Mucosa of gallbladder (tissue), 1 donor: Measurements from ENCODE around the gene IMMP2L. TPM values are rescaled to one million over a fixed set of nuclear protein-coding genes. Genes with fewer than 3 reads are reported as not detected.

Source experiments
- DNase-seq: peaks from one replicate; pipeline ENCODE4 v3.0.0-alpha.2; 2020; ENCODE audit warnings: low spot score
- total RNA-seq: library from RNA; stranded (reverse); gene quantifications from one replicate; pipeline ENCODE4 v1.2.1, GENCODE V29; 2021
- donor health status: DM: no; HTN: no; CAD: no.

The IMMP2L gene
- total RNA-seq, 1 donor from 2014 or later: 19.7 TPM

GRCh38 chr7:111160297-111160696 lies 402.0 kb downstream of the IMMP2L start:
- no peak for DNase-seq

- DNase-seq: no peak
Observed at GRCh38 chr7:111159426-111159825, 402.9 kb downstream of the IMMP2L start.

- DNase-seq: no peak
Observed at GRCh38 chr7:111150709-111151108, 411.6 kb downstream of the IMMP2L start.

- no peak for DNase-seq
Observed at GRCh38 chr7:111147708-111148533, 414.4 kb downstream of the IMMP2L start.

GRCh38 chr7:111146136-111146535 lies 416.2 kb downstream of the IMMP2L start:
- no peak for DNase-seq

- no peak for DNase-seq
Observed at GRCh38 chr7:111145472-111145871, 416.8 kb downstream of the IMMP2L start.

GRCh38 chr7:111140091-111140865 lies 422.0 kb downstream of the IMMP2L start:
- no peak for DNase-seq

GRCh38 chr7:111138586-111138985 lies 423.7 kb downstream of the IMMP2L start:
- no peak for DNase-seq

- no peak for DNase-seq
Observed at GRCh38 chr7:111138193-111138569, 424.1 kb downstream of the IMMP2L start.

- DNase-seq: no peak
Observed at GRCh38 chr7:111137296-111138192, 424.7 kb downstream of the IMMP2L start.

- no peak for DNase-seq
Observed at GRCh38 chr7:111132833-111133232, 429.5 kb downstream of the IMMP2L start.

GRCh38 chr7:111129435-111129834 lies 432.9 kb downstream of the IMMP2L start:
- DNase-seq: no peak

- DNase-seq: no peak
Observed at GRCh38 chr7:111126987-111127386, 435.3 kb downstream of the IMMP2L start.

- no peak for DNase-seq
Observed at GRCh38 chr7:111115966-111116365, 446.3 kb downstream of the IMMP2L start.

- no peak for DNase-seq
Observed at GRCh38 chr7:111113263-111114017, 448.9 kb downstream of the IMMP2L start.

- DNase-seq: no peak
Observed at GRCh38 chr7:111112439-111112838, 449.9 kb downstream of the IMMP2L start.

- no peak for DNase-seq
Observed at GRCh38 chr7:111108496-111108895, 453.8 kb downstream of the IMMP2L start.

- DNase-seq: no peak
Observed at GRCh38 chr7:111108000-111108399, 454.3 kb downstream of the IMMP2L start.

- no peak for DNase-seq
Observed at GRCh38 chr7:111107579-111107978, 454.7 kb downstream of the IMMP2L start.

GRCh38 chr7:111105269-111105668 lies 457.0 kb downstream of the IMMP2L start:
- no peak for DNase-seq

GRCh38 chr7:111104710-111105109 lies 457.6 kb downstream of the IMMP2L start:
- no peak for DNase-seq
